GM12891 (cell line): ENCODE measurements around the gene SSTR3.

Source experiments
- POLR2A ChIP-seq: IDR thresholded peaks from 2 replicates; pipeline ENCODE4 v1.6.1; 2011; ENCODE audit warnings: low read depth, low read length, control low read depth
- SPI1 ChIP-seq: IDR thresholded peaks from 2 replicates; pipeline ENCODE4 v1.6.1; 2011; ENCODE audit warnings: low read depth, low read length, control low read depth

GRCh38 chr22:37225481-37225880 lies 13.2 kb upstream of the SSTR3 start:
- TF ChIP-seq POLR2A (no peak), SPI1 (no peak)
